Frontal cortex (tissue), 4 donors: ENCODE data around the gene COMT. TPM values are rescaled to one million over a fixed set of nuclear protein-coding genes. Genes with fewer than 3 reads are reported as not detected.

Experiments
- DNase-seq, 2 donors: peaks; one replicate each; pipeline ENCODE4 v3.0.0; 2012; ENCODE audit warnings: low spot score in 2 of 2
- FAIRE-seq: peaks from 2 replicates; lab custom pipeline; 2012; peaks lifted over from hg19 to GRCh38; lab: Jason Lieb, UNC
- total RNA-seq: library from RNA; depleted of rRNA; stranded (reverse); fragments of >200 nt; gene quantifications from one replicate; pipeline ENCODE4 v1.2.3, GENCODE V29; 2014
- donor health status: control.
- donor health status: control.
- donor health status: control.

Gene COMT
- total RNA-seq, 1 donor from 2014 or later = 26.5 TPM

- FAIRE-seq (no peak), DNase-seq (no peak)
Observed at GRCh38 chr22:20001082-20001638, 59.6 kb downstream of the COMT start.

- DNase-seq (no peak), FAIRE-seq (no peak)
Observed at GRCh38 chr22:20002128-20002527, 60.6 kb downstream of the COMT start.

- DNase-seq (no peak), FAIRE-seq (no peak)
Observed at GRCh38 chr22:20002636-20003035, 61.1 kb downstream of the COMT start.

- DNase-seq (no peak), FAIRE-seq (no peak)
Observed at GRCh38 chr22:20003304-20003703, 61.7 kb downstream of the COMT start.

GRCh38 chr22:20004464-20004863 lies 62.9 kb downstream of the COMT start:
- FAIRE-seq (no peak), DNase-seq (no peak)

- FAIRE-seq = no peak
- DNase-seq = no peak
Observed at GRCh38 chr22:20008221-20008995, 66.8 kb downstream of the COMT start.

- DNase-seq = no peak
Observed at GRCh38 chr22:20009018-20009491, 67.5 kb downstream of the COMT start.

GRCh38 chr22:20009582-20010306 lies 68.2 kb downstream of the COMT start:
- DNase-seq = no peak
- FAIRE-seq = no peak

More at GRCh38 chr22:20009018-20009491, 67.5 kb downstream of the COMT start:
- no peak for FAIRE-seq

- no peak for FAIRE-seq
- DNase-seq = no peak
Observed at GRCh38 chr22:20010307-20011122, 68.9 kb downstream of the COMT start.

GRCh38 chr22:20011123-20011992 lies 69.8 kb downstream of the COMT start:
- FAIRE-seq (no peak), DNase-seq (no peak)

- FAIRE-seq = no peak
Observed at GRCh38 chr22:20011993-20012740, 70.6 kb downstream of the COMT start.

GRCh38 chr22:20012741-20013331 lies 71.3 kb downstream of the COMT start:
- FAIRE-seq = no peak
- DNase-seq = no peak

More at GRCh38 chr22:20011993-20012740, 70.6 kb downstream of the COMT start:
- DNase-seq = no peak

GRCh38 chr22:20013382-20013871 lies 71.9 kb downstream of the COMT start:
- DNase-seq (peak in 1 of 2 donors; percentile 79), FAIRE-seq (no peak)

GRCh38 chr22:20014526-20015186 lies 73.1 kb downstream of the COMT start:
- FAIRE-seq (no peak), DNase-seq (no peak)

GRCh38 chr22:20015187-20015625 lies 73.6 kb downstream of the COMT start:
- FAIRE-seq (no peak), DNase-seq (no peak)

- no peak for DNase-seq
- FAIRE-seq = no peak
Observed at GRCh38 chr22:20015971-20016733, 74.6 kb downstream of the COMT start.
